ENCODE results near the gene CA5B.
"Not testable (repeated sequence)": the region's sequence is repeated elsewhere in the genome, so short reads cannot be mapped to it uniquely, and the experiment has no call there.

The CA5B gene

GRCh38 chrX:15737959-15738902 is at the start of gene CA5B:
CA5B (plus strand) TSS chrX:15738270; CDS start chrX:15750024, 11,754 bp downstream.
- DNase-seq (ENCODE audit: low read depth): peak; percentile 99

GRCh38 chrX:15694941-15695451 is 43.1 kb upstream of the CA5B start:
- no peak for DNase-seq (ENCODE audit: low read depth)

- DNase-seq (ENCODE audit: low read depth): no peak
Measured at GRCh38 chrX:15696516-15696915, 41.6 kb upstream of the CA5B start.

- DNase-seq (ENCODE audit: low read depth): no peak
Measured at GRCh38 chrX:15702488-15703371, 35.3 kb upstream of the CA5B start.

GRCh38 chrX:15703809-15704208 is 34.3 kb upstream of the CA5B start:
- DNase-seq (ENCODE audit: low read depth): not testable (repeated sequence)

- DNase-seq (ENCODE audit: low read depth): not testable (repeated sequence)
Measured at GRCh38 chrX:15704273-15704672, 33.8 kb upstream of the CA5B start.

- no peak for DNase-seq (ENCODE audit: low read depth)
Measured at GRCh38 chrX:15714529-15714928, 23.5 kb upstream of the CA5B start.

GRCh38 chrX:15718283-15718970 is 19.6 kb upstream of the CA5B start:
- no peak for DNase-seq (ENCODE audit: low read depth)

GRCh38 chrX:15719324-15719968 is 18.6 kb upstream of the CA5B start:
- DNase-seq (ENCODE audit: low read depth): no peak

GRCh38 chrX:15721911-15722310 is 16.2 kb upstream of the CA5B start:
- DNase-seq (ENCODE audit: low read depth): no peak

- no peak for DNase-seq (ENCODE audit: low read depth)
Measured at GRCh38 chrX:15723887-15724517, 14.1 kb upstream of the CA5B start.

- DNase-seq (ENCODE audit: low read depth): no peak
Measured at GRCh38 chrX:15724911-15725310, 13.2 kb upstream of the CA5B start.

GRCh38 chrX:15731368-15731767 is 6.7 kb upstream of the CA5B start:
- not testable (repeated sequence) for DNase-seq (ENCODE audit: low read depth)

GRCh38 chrX:15737190-15737958 is 696 bp upstream of the CA5B start:
- DNase-seq (ENCODE audit: low read depth): no peak

GRCh38 chrX:15739886-15740285 is 1.8 kb downstream of the CA5B start:
- DNase-seq (ENCODE audit: low read depth): no peak

- DNase-seq (ENCODE audit: low read depth): no peak
Measured at GRCh38 chrX:15744181-15744867, 6.3 kb downstream of the CA5B start.

- no peak for DNase-seq (ENCODE audit: low read depth)
Measured at GRCh38 chrX:15745179-15745578, 7.1 kb downstream of the CA5B start.

GRCh38 chrX:15746651-15747050 is 8.6 kb downstream of the CA5B start:
- DNase-seq (ENCODE audit: low read depth): not testable (repeated sequence)

GRCh38 chrX:15747626-15748173 is 9.6 kb downstream of the CA5B start:
- no peak for DNase-seq (ENCODE audit: low read depth)
